ENCODE data around the gene RPGR. TPM values are rescaled to one million over a fixed set of nuclear protein-coding genes. Genes with fewer than 3 reads are reported as not detected.

The RPGR gene
- total RNA-seq, 1 experiment from 2014 or later, result 8.3 TPM

GRCh38 chrX:38304010-38304409 lies 23.3 kb downstream of the RPGR start:
- Histone ChIP-seq H3K4me1 (ENCODE audit: insufficient read depth, low read length) (no peaks in the 10 kb centered on the region), H3K9me3 (ENCODE audit: low read length) (no peaks in the 10 kb centered on the region), H3K4me3 (ENCODE audit: low read length) (no peak overlapping the region), H4K20me1 (ENCODE audit: low read length) (no peaks in the 10 kb centered on the region), H3F3A (ENCODE audit: low read length, unreplicated experiment) (no peaks in the 10 kb centered on the region), H3K36me3 (ENCODE audit: low read depth, low read length) (no peaks in the 10 kb centered on the region), H3K27ac (ENCODE audit: low read length) (no peak overlapping the region), H3K79me2 (ENCODE audit: low read length) (no peaks in the 10 kb centered on the region), H2AFZ (ENCODE audit: low read length) (no peak overlapping the region), H3K9me2 (replicated peaks; ENCODE audit: low read length) (no peaks in the 10 kb centered on the region), H3K4me2 (ENCODE audit: low read length) (no peak overlapping the region), H3K9ac (ENCODE audit: low read length) (no peak overlapping the region), H3K27me3 (ENCODE audit: low read length) (no peaks in the 10 kb centered on the region)
- peak; percentile 60 for TF ChIP-seq CTCF (conservative IDR thresholded peaks at IDR 0.05; ENCODE audit: low read depth, low read length)
- TF ChIP-seq EZH2phosphoT487 (IDR thresholded peaks at IDR 0.05; ENCODE audit: borderline replicate concordance, low read length), result no peak
- peak; percentile 33 for DNase-seq
- 0 out of 2 replicates have a peak, but pooled peaks have one; percentile 42 for ATAC-seq
- ChIA-PET POLR2A (ENCODE audit: unreplicated experiment) (no interaction called here), CTCF (interaction anchor here (2.4 kb wide), 1 partner anchor 23 kb away, joined by 8 read pairs; the partner anchor contains the start of gene RPGR)
- no TSS peak for BruUV-seq (replicated peaks)
- intact Hi-C loops (cut with micrococcal nuclease), result loop anchor here (1.0 kb wide), 1 partner anchor 23 kb away; the partner anchor contains the start of gene RPGR

GRCh38 chrX:38293741-38294140 lies 33.6 kb downstream of the RPGR start:
- Histone ChIP-seq H4K20me1 (ENCODE audit: low read length) (no peaks in the 10 kb centered on the region), H3K9ac (ENCODE audit: low read length) (no peak overlapping the region), H3K4me3 (ENCODE audit: low read length) (no peak overlapping the region), H3K9me3 (ENCODE audit: low read length) (no peaks in the 10 kb centered on the region), H3K79me2 (ENCODE audit: low read length) (no peaks in the 10 kb centered on the region), H2AFZ (ENCODE audit: low read length) (no peak overlapping the region), H3F3A (ENCODE audit: low read length, unreplicated experiment) (no peaks in the 10 kb centered on the region), H3K4me2 (ENCODE audit: low read length) (no peak overlapping the region), H3K9me2 (replicated peaks; ENCODE audit: low read length) (no peaks in the 10 kb centered on the region), H3K27ac (ENCODE audit: low read length) (no peak overlapping the region), H3K27me3 (ENCODE audit: low read length) (no peaks in the 10 kb centered on the region), H3K36me3 (ENCODE audit: low read depth, low read length) (no peaks in the 10 kb centered on the region), H3K4me1 (ENCODE audit: insufficient read depth, low read length) (no peaks in the 10 kb centered on the region)
- no TSS peak for BruUV-seq (replicated peaks)
- intact Hi-C loops (cut with micrococcal nuclease), result loop anchor here (1.0 kb wide), 1 partner anchor 101 kb away; no protein-coding TSS in a partner anchor
- no peak for ATAC-seq
- POLR2A ChIA-PET (ENCODE audit: unreplicated experiment), result no interaction called here
- no peak for TF ChIP-seq EZH2 (IDR thresholded peaks at IDR 0.05; ENCODE audit: low read length, unreplicated experiment)
- peak; percentile 31; the same call in 1 of the 2 replicates for TF ChIP-seq CTCF (conservative IDR thresholded peaks at IDR 0.05; ENCODE audit: low read depth, low read length)
- DNase-seq, result peak; percentile 17
- CTCF ChIA-PET, result no interaction called here

- Histone ChIP-seq H3K27ac (ENCODE audit: low read length) (no peak overlapping the region), H4K20me1 (ENCODE audit: low read length) (no peaks in the 10 kb centered on the region), H3K36me3 (ENCODE audit: low read depth, low read length) (no peaks in the 10 kb centered on the region), H3K9me3 (ENCODE audit: low read length) (no peaks in the 10 kb centered on the region), H3K9ac (ENCODE audit: low read length) (no peak overlapping the region), H3K4me2 (ENCODE audit: low read length) (no peak overlapping the region), H3K79me2 (ENCODE audit: low read length) (no peaks in the 10 kb centered on the region), H3F3A (ENCODE audit: low read length, unreplicated experiment) (no peaks in the 10 kb centered on the region), H3K4me3 (ENCODE audit: low read length) (no peak overlapping the region), H3K4me1 (ENCODE audit: insufficient read depth, low read length) (no peaks in the 10 kb centered on the region), H3K9me2 (replicated peaks; ENCODE audit: low read length) (no peaks in the 10 kb centered on the region), H2AFZ (ENCODE audit: low read length) (no peak overlapping the region), H3K27me3 (ENCODE audit: low read length) (no peaks in the 10 kb centered on the region)
- DNase-seq (no peak), ATAC-seq (no peak)
- no TSS peak for BruUV-seq (replicated peaks)
- TF ChIP-seq EZH2phosphoT487 (IDR thresholded peaks at IDR 0.05; ENCODE audit: borderline replicate concordance, low read length) (no peak), EZH2 (IDR thresholded peaks at IDR 0.05; ENCODE audit: low read length, unreplicated experiment) (no peak), CTCF (conservative IDR thresholded peaks at IDR 0.05; ENCODE audit: low read depth, low read length) (no peak)
- ChIA-PET POLR2A (ENCODE audit: unreplicated experiment) (no interaction called here), CTCF (no interaction called here)
- intact Hi-C loops (cut with micrococcal nuclease), result no loop called here
Measured at GRCh38 chrX:38287674-38288073, 39.6 kb downstream of the RPGR start.
